HG03342 (cell line): ENCODE measurements around the gene CHD8.
A peak's percentile ranks its signal among the peaks of the same experiment; 100 is the strongest.
"Not testable (repeated sequence)": the region's sequence is repeated elsewhere in the genome, so short reads cannot be mapped to it uniquely, and the experiment has no call there.

Experiments
- ATAC-seq: cut with Tn5 transposase; IDR thresholded peaks from one replicate; pipeline ENCODE4 v1.9.1; 2021; ENCODE audit warnings: mild to moderate bottlenecking, moderate library complexity; ENCODE audit not compliant: unreplicated experiment

CHD8 gene, protein sequence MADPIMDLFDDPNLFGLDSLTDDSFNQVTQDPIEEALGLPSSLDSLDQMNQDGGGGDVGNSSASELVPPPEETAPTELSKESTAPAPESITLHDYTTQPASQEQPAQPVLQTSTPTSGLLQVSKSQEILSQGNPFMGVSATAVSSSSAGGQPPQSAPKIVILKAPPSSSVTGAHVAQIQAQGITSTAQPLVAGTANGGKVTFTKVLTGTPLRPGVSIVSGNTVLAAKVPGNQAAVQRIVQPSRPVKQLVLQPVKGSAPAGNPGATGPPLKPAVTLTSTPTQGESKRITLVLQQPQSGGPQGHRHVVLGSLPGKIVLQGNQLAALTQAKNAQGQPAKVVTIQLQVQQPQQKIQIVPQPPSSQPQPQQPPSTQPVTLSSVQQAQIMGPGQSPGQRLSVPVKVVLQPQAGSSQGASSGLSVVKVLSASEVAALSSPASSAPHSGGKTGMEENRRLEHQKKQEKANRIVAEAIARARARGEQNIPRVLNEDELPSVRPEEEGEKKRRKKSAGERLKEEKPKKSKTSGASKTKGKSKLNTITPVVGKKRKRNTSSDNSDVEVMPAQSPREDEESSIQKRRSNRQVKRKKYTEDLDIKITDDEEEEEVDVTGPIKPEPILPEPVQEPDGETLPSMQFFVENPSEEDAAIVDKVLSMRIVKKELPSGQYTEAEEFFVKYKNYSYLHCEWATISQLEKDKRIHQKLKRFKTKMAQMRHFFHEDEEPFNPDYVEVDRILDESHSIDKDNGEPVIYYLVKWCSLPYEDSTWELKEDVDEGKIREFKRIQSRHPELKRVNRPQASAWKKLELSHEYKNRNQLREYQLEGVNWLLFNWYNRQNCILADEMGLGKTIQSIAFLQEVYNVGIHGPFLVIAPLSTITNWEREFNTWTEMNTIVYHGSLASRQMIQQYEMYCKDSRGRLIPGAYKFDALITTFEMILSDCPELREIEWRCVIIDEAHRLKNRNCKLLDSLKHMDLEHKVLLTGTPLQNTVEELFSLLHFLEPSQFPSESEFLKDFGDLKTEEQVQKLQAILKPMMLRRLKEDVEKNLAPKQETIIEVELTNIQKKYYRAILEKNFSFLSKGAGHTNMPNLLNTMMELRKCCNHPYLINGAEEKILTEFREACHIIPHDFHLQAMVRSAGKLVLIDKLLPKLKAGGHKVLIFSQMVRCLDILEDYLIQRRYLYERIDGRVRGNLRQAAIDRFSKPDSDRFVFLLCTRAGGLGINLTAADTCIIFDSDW (N-terminal part only)

GRCh38 chr14:21455912-21456667 is at the start of gene CHD8:
TSS of gene CHD8 (minus strand) at chr14:21456123. CDS start at chr14:21431643, 24,480 bp downstream.
- ATAC-seq: peak; percentile 97

DNA sequence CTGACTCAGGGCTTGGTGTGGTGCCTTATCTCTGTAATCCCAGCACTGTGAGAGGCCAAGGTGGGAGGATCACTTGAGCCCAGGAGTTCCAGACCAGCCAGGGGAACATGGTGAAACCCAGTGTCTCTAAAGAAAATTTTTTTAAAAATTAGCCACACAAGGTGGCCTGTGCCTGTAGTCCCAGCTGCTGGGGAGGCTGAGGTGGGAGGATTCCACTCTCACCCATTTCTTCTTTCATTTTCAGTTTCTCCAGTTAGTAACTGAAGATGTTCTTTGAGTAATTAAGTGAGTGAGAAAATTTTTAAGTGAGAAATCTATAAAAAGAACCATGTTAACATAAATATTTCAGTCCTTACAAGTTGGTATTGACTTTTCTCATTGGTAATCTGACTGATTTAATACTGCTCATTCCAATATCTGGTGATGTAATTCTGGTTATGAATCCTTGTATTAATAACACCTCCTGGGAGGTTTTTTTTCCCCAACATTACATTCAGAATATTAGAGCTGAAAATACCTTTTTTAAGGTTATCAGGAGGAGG is 49.2 kb upstream of the CHD8 start:
- ATAC-seq: peak; percentile 80

DNA sequence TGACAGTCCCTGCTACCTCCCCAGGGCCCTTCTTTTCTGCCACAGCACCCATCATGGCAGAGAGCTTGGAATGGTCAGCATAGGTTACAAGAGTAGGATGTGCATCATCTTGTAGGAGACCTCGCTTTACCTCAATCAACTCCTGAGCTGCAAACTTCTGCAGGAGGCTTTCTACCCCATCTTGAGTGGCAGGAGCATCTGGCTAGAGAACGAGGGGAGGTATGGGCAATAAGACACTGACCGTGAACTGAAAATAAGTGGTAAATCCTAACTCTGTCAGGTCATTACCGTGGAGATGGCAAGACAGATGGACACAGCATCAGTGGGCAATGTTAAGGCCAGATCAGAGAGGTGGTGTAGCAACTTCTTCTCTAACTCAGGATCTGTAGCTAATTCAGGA is 47.5 kb upstream of the CHD8 start:
- no peak for ATAC-seq

GRCh38 chr14:21501568-21501967 is 45.6 kb upstream of the CHD8 start:
- no peak for ATAC-seq

DNA sequence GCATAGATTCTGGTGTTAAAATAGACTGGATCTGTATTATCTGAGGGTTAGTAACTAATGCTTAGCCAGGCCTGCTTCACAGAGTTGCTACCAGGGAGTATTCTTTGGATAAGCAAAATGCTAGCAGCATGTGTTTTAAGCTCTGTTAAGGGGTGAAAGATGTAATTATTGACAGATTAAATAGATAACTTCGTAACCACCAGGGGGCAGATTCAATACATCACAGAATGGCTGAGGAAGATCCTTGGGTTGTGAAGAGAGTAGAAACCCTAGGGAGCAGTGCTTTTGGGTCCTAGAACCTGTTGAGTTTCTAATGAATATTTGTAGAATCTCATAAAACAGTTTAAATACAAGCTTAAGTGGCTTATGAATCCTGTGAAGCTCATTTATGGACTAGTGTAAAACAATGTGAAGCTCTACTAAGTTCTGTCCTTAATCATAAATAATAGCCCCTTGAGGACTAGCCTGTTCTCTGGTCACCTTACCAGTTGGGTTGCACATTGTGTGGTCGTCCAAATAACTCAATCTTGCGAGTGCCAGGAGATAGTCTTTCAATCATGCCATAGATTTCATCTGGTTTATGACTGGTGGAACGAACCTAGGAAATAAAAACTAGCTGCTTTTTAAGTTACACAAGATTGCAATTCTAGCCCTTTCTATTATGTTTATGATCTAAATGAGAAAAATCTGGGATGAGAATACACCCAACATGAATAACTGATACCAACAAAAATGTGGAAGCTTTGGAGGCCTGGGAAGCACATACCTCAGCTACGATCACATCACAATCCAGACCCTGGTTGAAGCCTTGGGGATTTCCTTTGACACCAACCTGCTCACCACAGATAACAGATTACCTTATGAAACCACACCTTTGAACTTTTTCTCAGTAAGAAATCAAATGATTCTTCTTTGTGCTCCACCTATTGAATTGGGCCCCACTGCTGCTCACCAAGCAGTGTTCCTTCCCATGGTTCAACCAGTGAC is 42.9 kb upstream of the CHD8 start:
- ATAC-seq: no peak

DNA sequence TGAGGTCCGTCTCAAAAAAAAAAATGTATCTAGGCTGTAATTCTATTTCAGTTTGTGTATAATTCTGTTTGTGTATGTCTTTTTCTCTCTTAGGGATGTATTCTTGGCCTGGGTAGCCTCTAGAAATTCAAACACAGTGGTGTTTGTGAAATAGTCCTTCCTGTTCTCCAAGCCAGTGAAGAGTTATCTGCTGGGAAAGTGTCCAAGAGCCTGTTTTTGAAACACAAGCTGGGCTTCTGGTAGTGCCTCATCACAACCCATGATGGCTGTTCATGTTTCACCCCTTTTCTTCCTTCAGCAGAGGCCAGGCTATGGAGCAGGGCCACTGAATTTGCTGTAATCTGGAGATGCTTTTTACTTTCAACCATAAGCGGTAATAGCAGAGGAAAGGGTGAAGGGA is 40.5 kb upstream of the CHD8 start:
- ATAC-seq: no peak

GRCh38 chr14:21494902-21495762 is 39.2 kb upstream of the CHD8 start:
- no peak for ATAC-seq

DNA sequence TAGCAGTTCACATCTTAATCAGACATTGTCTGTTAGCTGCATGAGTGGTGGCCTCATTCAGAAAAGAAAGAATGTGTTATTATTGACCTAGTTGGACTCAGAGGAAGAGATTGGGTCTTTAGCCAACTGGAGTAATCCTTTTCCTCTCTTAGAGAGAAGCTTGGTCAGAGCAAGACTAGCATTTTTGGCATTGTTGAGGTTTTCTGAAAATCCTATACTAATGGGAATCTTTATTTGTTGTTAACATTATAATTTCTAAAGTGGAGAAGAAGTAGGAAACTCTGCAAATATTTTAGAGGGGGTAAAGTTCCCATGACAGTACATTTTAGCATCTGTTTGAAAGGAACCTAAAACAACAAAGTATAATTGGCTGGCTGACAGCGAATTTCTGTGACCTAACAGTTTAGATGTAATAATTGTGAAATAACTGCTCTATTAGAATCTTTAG is 30.7 kb upstream of the CHD8 start:
- no peak for ATAC-seq

DNA sequence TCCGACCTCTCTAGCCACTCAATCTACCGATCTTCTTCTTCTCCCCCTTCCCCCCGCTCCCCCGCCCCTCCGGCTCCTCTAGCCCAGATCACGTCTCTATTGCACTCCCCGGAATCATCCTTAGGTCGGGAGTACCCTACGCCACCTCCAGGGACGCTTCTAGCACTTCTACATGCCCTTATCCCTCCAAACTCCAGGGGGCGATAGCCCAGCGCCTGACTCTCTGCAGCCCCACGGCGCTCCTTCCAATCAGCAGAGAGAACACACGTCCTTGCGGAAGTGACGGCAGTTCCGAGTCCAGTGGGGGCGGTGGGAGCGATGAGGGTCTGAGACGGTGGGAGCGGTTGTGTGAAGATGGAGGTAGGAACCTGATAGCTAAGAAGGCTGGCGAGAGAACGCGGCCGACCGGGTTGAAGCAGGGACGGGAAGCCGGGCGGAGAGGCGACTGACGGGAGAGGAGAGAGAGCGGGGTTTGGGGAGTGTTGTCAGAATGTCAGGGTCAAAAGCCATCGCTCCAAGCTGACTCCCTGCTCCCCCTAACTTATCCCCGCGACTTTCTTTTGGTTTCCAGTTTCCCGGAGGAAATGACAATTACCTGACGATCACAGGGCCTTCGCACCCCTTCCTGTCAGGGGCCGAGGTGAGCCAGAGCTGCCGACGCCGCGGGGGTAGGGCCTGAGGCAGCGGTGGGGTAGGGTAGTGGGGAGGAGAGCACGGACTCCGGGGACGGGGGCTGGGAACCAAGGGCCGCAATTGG is 21.2 kb upstream of the CHD8 start, which contains the start of the genes RAB2B and TOX4:
Gene RAB2B, minus strand, starts transcription at position 35 of the 757 bp plus-strand sequence. CDS start 87 bp downstream, outside the sequence.
Gene TOX4, plus strand, starts transcription at position 271 of the 757 bp plus-strand sequence. Its CDS starts 84 bp downstream, at position 355.
- peak; percentile 99 for ATAC-seq

GRCh38 chr14:21476523-21476924 is 20.6 kb upstream of the CHD8 start:
- ATAC-seq: no peak

DNA sequence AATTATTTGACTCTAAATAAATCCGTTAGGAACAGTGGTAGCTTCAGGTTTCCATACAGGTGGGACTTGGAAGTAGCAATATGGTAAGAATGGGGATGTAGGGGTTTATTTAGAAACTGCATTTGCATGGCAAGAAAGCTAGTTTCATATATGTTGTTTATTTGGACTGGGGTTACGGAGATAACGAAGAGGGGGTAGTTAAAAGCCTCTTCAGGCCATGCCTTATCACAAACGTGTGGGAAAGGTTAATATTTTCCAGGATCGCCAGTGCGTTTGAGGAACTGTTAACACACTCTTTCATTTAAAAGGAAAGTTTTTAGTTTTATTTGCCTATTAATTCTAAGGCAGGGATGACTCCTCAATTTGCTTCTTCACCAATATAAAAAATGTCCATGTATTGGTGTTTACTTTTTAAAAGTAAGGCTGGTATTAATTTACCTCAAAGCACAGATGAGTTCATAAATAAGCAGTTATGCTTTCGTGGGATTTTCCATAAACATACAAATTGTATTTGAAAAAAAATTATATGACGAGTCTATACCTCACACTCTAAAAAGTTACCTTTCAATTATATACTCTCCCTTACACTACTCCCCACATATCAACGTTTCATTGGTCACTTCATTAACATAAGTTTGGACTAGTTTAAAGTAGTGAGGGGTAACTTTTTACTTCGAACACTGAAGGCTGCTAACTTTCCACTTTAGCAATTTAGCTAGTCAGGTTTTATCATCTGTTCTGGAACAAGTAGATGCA is 20.0 kb upstream of the CHD8 start:
- ATAC-seq: no peak

- no peak for ATAC-seq
Observed at GRCh38 chr14:21467616-21468015, 11.7 kb upstream of the CHD8 start.

GRCh38 chr14:21455592-21455911 is 371 bp downstream of the CHD8 start:
- peak; percentile 25 for ATAC-seq

DNA sequence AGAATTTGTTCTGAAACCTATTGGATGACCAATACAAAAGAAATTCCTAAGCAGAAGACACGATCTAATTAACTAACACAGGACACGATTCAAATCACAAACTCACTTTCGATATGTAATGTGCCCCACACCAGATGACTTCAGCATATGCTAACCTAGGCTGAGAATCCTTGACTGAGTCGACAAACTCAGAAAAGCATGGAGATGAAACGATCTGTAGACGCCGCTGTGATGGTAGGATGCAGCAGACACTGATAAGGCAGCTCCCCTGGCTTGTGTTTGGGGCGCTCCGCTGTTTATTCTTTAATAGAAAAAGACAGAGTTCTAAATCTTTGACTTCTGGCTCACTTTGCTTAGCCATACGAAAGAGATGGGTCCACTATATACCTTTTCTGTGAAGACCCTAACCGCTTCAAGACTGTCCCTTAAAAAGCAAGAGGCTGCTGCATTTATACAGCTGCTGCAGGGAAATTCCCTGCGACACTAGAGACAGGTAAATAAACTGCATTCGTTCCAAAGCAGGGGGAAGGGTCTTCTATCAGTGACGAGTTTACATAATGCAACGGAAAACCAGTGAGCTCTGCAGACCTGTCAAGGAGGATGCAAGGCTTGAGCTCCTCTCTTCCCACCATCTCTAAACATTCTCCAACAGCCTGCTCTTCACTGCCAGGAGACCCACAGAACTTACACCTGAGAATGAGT is 929 bp downstream of the CHD8 start:
- ATAC-seq: no peak

- ATAC-seq: no peak
Observed at GRCh38 chr14:21449899-21450216, 6.1 kb downstream of the CHD8 start.

DNA sequence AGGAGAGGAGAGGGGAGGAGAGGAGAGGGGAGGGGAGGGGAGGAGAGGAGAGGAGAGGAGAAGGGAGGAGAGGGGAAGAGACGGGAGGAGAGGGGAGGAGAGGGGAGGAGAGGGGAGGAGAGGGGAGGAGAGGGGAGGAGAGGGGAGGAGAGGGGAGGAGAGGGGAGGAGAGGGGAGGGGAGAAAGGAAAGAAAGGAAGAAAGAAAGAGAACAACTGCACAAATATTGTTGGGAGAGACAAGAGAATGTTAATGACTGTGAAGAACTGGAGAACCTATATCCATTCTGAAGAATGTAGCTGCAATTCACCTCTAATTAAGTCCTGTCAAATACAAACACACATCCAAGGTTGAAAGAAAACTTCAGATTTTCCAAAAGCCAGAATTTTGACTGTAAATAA is 13.3 kb downstream of the CHD8 start:
- ATAC-seq: not testable (repeated sequence)
